Esophagus (tissue), 2 donors: Measurements from ENCODE around the gene TIGD1. TPM values are rescaled to one million over a fixed set of nuclear protein-coding genes. Genes with fewer than 3 reads are reported as not detected.

Source experiments
- H3K27ac ChIP-seq, 2 donors: one replicate each; pipeline ENCODE4 v1.5.1; 2013; ENCODE audit warnings: low read depth in 2 of 2, mild to moderate bottlenecking in 2 of 2, inconsistent platforms in 1 of 2, low read length in 1 of 2, moderate library complexity in 1 of 2
- H3K27me3 ChIP-seq, 2 donors: one replicate each; pipeline ENCODE4 v1.6.1; 2013; ENCODE audit warnings: low read length in 2 of 2, control low read depth in 1 of 2, mild to moderate bottlenecking in 1 of 2; ENCODE audit not compliant: insufficient read depth in 2 of 2, control insufficient read depth in 1 of 2
- H3K36me3 ChIP-seq, 2 donors: one replicate each; pipeline ENCODE4 v1.6.1; 2013; ENCODE audit warnings: low read length in 1 of 2; ENCODE audit not compliant: control insufficient read depth in 2 of 2, insufficient read depth in 2 of 2
- H3K4me1 ChIP-seq, 2 donors: one replicate each; pipeline ENCODE4 v1.6.1; 2013; ENCODE audit warnings: low read length in 1 of 2; ENCODE audit not compliant: control insufficient read depth in 2 of 2, insufficient read depth in 2 of 2
- H3K4me3 ChIP-seq, 2 donors: one replicate each; pipeline ENCODE4 v1.5.1; 2013; ENCODE audit warnings: low read length in 2 of 2, mild to moderate bottlenecking in 2 of 2, low read depth in 1 of 2, moderate library complexity in 1 of 2
- H3K9me3 ChIP-seq, 2 donors: one replicate each; pipeline ENCODE4 v1.6.1; 2013; ENCODE audit warnings: mild to moderate bottlenecking in 2 of 2, low read depth in 1 of 2, low read length in 1 of 2, moderate library complexity in 1 of 2; ENCODE audit not compliant: control insufficient read depth in 2 of 2, insufficient read depth in 1 of 2
- WGBS, 2 donors: extraction: QIAGEN DNeasy Blood & Tissue Kit; methylation state at CpG; one replicate each; pipeline ENCODE4 v1.1.7; 2013; 5-methylcytosine and 5-hydroxymethylcytosine counted together
- polyA plus RNA-seq, 2 donors: library from polyadenylated mRNA; stranded (reverse); fragments of 200-250 nt; gene quantifications; one replicate each; pipeline ENCODE4 v1.2.3, GENCODE V29; 2013
- donor health status: healthy with polysubstance abuse.
- donor health status: Bipolar disorder and iron deficiency.

The TIGD1 gene
- polyA plus RNA-seq, 2 donors = 1.8 to 4.4 TPM

- 90 to 96% methylated on average over 3 of the region's 3 CpGs for WGBS, 2 donors
- Histone ChIP-seq H3K27me3 (peaks cover 3% of the 10 kb centered on the region in 2 donors), H3K27ac (no peak overlapping the region), H3K9me3 (peaks cover 0 to 2% of the 10 kb centered on the region in 2 donors), H3K4me1 (peaks cover 0 to 6% of the 10 kb centered on the region in 2 donors), H3K36me3 (no peaks in the 10 kb centered on the region), H3K4me3 (no peak overlapping the region)
Observed at GRCh38 chr2:232498452-232498851, 51.9 kb downstream of the TIGD1 start.

Other genes starting within 250 kb of the TIGD1 start
- not detected for gene ALPP, start 171.8 kb downstream of the TIGD1 start, polyA plus RNA-seq
- gene ALPG, start 143.7 kb downstream of the TIGD1 start, polyA plus RNA-seq = not detected
- gene ALPI, start 94.4 kb downstream of the TIGD1 start, polyA plus RNA-seq = not detected
- gene ECEL1, start 62.7 kb downstream of the TIGD1 start, polyA plus RNA-seq = under 1 TPM in 1 of 2 donors, not detected in 1; 0.31 TPM
- gene PRSS56, start 30.2 kb downstream of the TIGD1 start, polyA plus RNA-seq = not detected
- not detected for gene CHRND, start 24.4 kb downstream of the TIGD1 start, polyA plus RNA-seq
- gene CHRNG, start 10.9 kb downstream of the TIGD1 start, polyA plus RNA-seq = not detected
- gene EIF4E2, start 132 bp upstream of the TIGD1 start, polyA plus RNA-seq = 10 to 100 TPM; 45.9 to 56.7 TPM
- gene EFHD1, start 83.0 kb upstream of the TIGD1 start, polyA plus RNA-seq = 1 to 10 TPM; 1.3 to 3.9 TPM
- gene GIGYF2, start 146.8 kb upstream of the TIGD1 start, polyA plus RNA-seq = 10 to 100 TPM; 10.9 to 11.0 TPM
- gene KCNJ13, start 226.0 kb upstream of the TIGD1 start, polyA plus RNA-seq = not detected